ENCODE results near the gene TC2N.

GRCh38 chr14:91770185-91770584 lies 97.2 kb downstream of the TC2N start:
- TF ChIP-seq CTCF (IDR thresholded peaks at IDR 0.05; ENCODE audit: borderline replicate concordance, extremely low read depth, low read length, poor library complexity, severe bottlenecking), result no peak
- TF ChIP-seq EZH2 (IDR thresholded peaks at IDR 0.05; ENCODE audit: borderline replicate concordance, low read depth, low read length, severe bottlenecking), result no peak

Measured in DND-41 (cell line).